Neural progenitor cell (in vitro differentiated cells): Measurements from ENCODE around the gene ZFHX3.

ENCODE experiments used
- EZH2phosphoT487 ChIP-seq: fragments of 200-600 bp; sonication (generic); IDR thresholded peaks from 2 replicates; pipeline ENCODE4 v1.6.1; 2017; ENCODE audit warnings: antibody characterized with exemption
- TF ChIP-seq, protein P1 (sequence below): fragments of 200-600 bp; sonication (generic); IDR thresholded peaks from 2 replicates; pipeline ENCODE4 v1.5.1; 2017; ENCODE audit warnings: antibody characterized with exemption, mild to moderate bottlenecking

DNA sequence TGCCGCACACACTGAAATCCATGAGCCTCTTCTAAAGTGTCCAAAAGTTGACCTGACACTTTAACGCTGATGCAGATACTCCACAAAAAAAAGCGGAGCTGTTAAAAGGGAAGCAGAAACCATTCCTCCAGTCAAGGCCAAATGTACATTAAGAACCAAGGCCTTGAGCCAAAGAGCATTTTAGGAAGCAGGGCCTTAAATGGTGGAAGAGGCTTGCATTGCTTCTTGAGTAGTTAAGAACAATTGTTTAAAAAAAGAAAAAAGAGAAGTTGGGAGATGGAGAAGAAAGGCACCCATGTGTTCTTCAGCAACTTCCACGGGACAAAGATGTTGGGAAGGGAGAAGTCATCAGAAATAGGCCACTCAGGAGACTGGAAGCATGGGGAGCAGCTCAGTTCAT is 6.3 kb downstream of the ZFHX3 start:
- TF ChIP-seq, protein P1, sequence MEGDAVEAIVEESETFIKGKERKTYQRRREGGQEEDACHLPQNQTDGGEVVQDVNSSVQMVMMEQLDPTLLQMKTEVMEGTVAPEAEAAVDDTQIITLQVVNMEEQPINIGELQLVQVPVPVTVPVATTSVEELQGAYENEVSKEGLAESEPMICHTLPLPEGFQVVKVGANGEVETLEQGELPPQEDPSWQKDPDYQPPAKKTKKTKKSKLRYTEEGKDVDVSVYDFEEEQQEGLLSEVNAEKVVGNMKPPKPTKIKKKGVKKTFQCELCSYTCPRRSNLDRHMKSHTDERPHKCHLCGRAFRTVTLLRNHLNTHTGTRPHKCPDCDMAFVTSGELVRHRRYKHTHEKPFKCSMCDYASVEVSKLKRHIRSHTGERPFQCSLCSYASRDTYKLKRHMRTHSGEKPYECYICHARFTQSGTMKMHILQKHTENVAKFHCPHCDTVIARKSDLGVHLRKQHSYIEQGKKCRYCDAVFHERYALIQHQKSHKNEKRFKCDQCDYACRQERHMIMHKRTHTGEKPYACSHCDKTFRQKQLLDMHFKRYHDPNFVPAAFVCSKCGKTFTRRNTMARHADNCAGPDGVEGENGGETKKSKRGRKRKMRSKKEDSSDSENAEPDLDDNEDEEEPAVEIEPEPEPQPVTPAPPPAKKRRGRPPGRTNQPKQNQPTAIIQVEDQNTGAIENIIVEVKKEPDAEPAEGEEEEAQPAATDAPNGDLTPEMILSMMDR = no peak
- no peak for TF ChIP-seq EZH2phosphoT487
